ENCODE measurements around the gene ELMO1. TPM values are rescaled to one million over a fixed set of nuclear protein-coding genes. Genes with fewer than 3 reads are reported as not detected.

The ELMO1 gene
- total and polyA plus RNA-seq, 11 donors, result 6.9 to 38.6 (median 14.7) TPM

DNA sequence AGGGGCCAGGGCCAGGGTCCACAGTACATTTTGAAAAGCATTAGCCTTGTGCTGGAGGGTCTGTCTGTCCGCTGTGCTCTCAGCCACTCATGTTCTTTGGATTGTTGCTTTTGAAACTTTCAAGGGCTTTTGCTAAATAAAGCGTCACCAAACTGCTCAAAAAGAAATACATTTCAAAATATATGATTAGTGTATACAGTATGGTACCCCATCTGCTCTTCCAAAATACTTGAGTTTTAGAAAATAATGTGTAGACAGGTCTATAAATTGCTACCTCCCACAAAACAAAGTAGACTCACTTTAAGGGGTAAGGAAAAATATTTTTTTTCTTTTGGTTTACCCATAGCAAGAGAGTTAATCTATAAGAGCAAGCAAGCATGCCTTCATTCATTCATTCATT, 530.1 kb downstream of the ELMO1 start:
- intact Hi-C loops (cut with DNase I), result no loop called here
- no peak for DNase-seq
- H3K9me3 ChIP-seq, result peaks cover 0 to 12% (median 0%) of the 10 kb centered on the region in 12 donors
- H3K36me3 ChIP-seq, result no peaks in the 10 kb centered on the region
- 91 to 98% (median 96%) methylated on average over 2 of the region's 2 CpGs for WGBS, 4 donors
- no peaks in the 10 kb centered on the region for H3K27me3 ChIP-seq
- TF ChIP-seq POLR2A (IDR thresholded peaks at IDR 0.05), result no peak
- no peak for TF ChIP-seq CTCF (IDR thresholded peaks at IDR 0.05)
- no peak overlapping the region for H3K27ac ChIP-seq
- peaks cover 0 to 4% (median 0%) of the 10 kb centered on the region in 12 donors for H3K4me1 ChIP-seq
- no peak for ATAC-seq
- no peak overlapping the region for H3K4me3 ChIP-seq

DNA sequence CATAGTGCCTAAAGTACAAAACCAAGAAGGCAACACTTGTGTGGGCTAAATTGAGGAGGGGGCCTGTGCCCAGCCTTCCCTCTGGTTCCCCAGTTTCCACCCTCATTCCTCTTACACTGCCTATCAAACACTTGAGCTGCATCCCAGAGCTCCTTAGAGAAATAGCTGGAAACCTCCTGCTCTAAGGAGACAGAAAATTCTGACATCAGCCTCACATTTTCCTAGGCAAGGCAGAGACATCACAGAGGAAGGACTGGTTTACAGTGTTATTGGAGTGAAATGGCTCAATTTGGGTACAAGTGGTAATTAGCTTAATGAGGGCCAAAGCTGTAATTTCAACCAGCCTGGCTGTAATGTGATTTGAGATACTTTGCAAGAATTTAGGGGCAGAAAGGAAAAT, 532.0 kb downstream of the ELMO1 start:
- Histone ChIP-seq H3K27ac (no peak overlapping the region), H3K4me3 (no peak overlapping the region), H3K4me1 (no peaks in the 10 kb centered on the region), H3K9me3 (peaks cover 0 to 10% (median 0%) of the 10 kb centered on the region in 12 donors), H3K27me3 (no peaks in the 10 kb centered on the region), H3K36me3 (no peaks in the 10 kb centered on the region)
- intact Hi-C loops (cut with DNase I), result no loop called here
- no peak for ATAC-seq
- DNase-seq, result no peak
- TF ChIP-seq POLR2A (IDR thresholded peaks at IDR 0.05) (no peak), CTCF (IDR thresholded peaks at IDR 0.05) (no peak)

- Histone ChIP-seq H3K4me1 (no peaks in the 10 kb centered on the region), H3K27ac (no peak overlapping the region), H3K4me3 (no peak overlapping the region), H3K9me3 (peaks cover 0 to 5% (median 0%) of the 10 kb centered on the region in 12 donors), H3K27me3 (no peaks in the 10 kb centered on the region), H3K36me3 (no peaks in the 10 kb centered on the region)
- ATAC-seq (no peak), DNase-seq (no peak)
- WGBS, 4 donors, result 75 to 92% (median 81%) methylated on average over 3 of the region's 3 CpGs
- intact Hi-C loops (cut with DNase I), result no loop called here
- no peak for TF ChIP-seq CTCF (IDR thresholded peaks at IDR 0.05)
- no peak for TF ChIP-seq POLR2A (IDR thresholded peaks at IDR 0.05)
Observed at GRCh38 chr7:36916116-36916515, 532.5 kb downstream of the ELMO1 start.

DNA sequence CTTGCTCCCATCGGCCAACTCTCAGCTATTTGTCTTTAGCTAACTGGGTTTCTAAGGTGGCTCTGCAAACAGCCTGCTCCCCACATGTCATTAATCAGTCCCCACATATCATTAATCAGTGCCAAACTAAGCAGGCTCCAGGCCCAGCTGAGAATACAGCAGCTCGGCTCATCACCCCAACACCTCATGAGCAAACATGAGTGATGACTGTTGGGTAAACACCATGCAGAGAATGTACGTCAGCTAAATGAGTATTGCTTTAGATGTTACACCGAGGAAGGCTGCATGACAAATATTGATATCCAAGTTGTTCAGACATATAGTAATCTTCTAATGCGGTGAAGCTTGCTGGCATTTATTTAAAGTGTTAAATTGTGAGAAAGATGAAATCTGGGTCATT, 536.9 kb downstream of the ELMO1 start:
- Histone ChIP-seq H3K4me1 (no peaks in the 10 kb centered on the region), H3K9me3 (no peaks in the 10 kb centered on the region), H3K4me3 (no peak overlapping the region), H3K27me3 (no peaks in the 10 kb centered on the region), H3K27ac (no peak overlapping the region), H3K36me3 (no peaks in the 10 kb centered on the region)
- intact Hi-C loops (cut with DNase I), result no loop called here
- ATAC-seq (no peak), DNase-seq (no peak)
- TF ChIP-seq POLR2A (IDR thresholded peaks at IDR 0.05) (no peak), CTCF (IDR thresholded peaks at IDR 0.05) (no peak)
- WGBS, 4 donors, result 93 to 96% (median 94%) methylated on average over 5 of the region's 5 CpGs

Measured in heart left ventricle (tissue), 16 donors.